Esophagus muscularis mucosa (tissue), 3 donors: ENCODE measurements around the gene PDE8A.

ENCODE experiments used
- CTCF ChIP-seq, 3 experiments: fragments of 200-600 bp in 2 of 3; fragments of 450-650 bp in 1 of 3; sonication (generic) in 2 of 3; IDR thresholded peaks; one replicate each; pipeline ENCODE4 v1.5.1; 2017 to 2019; ENCODE audit warnings: antibody characterized with exemption in 3 of 3, mild to moderate bottlenecking in 2 of 3, moderate library complexity in 1 of 3
- POLR2A ChIP-seq: fragments of 450-650 bp; IDR thresholded peaks from one replicate; pipeline ENCODE4 v1.6.1; 2017; ENCODE audit warnings: antibody characterized with exemption, moderate library complexity, mild to moderate bottlenecking, low read depth
- POLR2AphosphoS5 ChIP-seq, 2 donors: sonication (generic); formaldehyde crosslinking; IDR thresholded peaks; one replicate each; pipeline ENCODE4 v1.6.1; 2017; ENCODE audit warnings: antibody characterized with exemption in 2 of 2

GRCh38 chr15:85006201-85006600, 24.5 kb downstream of the PDE8A start:
- TF ChIP-seq POLR2AphosphoS5 (IDR thresholded peaks at IDR 0.05): no peak
- TF ChIP-seq CTCF (IDR thresholded peaks at IDR 0.05): no peak
- no peak for TF ChIP-seq POLR2A
